GM18907 (cell line): ENCODE measurements around the gene SLC38A11.
"Not testable (repeated sequence)": the region's sequence is repeated elsewhere in the genome, so short reads cannot be mapped to it uniquely, and the experiment has no call there.

Source experiments
- ATAC-seq: cut with Tn5 transposase; IDR thresholded peaks from one replicate; pipeline ENCODE4 v1.9.1; 2021; ENCODE audit warnings: mild to moderate bottlenecking, moderate library complexity; ENCODE audit not compliant: unreplicated experiment

The SLC38A11 gene

GRCh38 chr2:164954954-164955701 lies at the start of gene SLC38A11:
Gene SLC38A11 (minus strand): TSS chr2:164955525. CDS start chr2:164955247, 278 bp downstream.
- ATAC-seq, result no peak

GRCh38 chr2:165003443-165004130 lies 48.3 kb upstream of the SLC38A11 start:
- ATAC-seq, result no peak

- no peak for ATAC-seq
Observed at GRCh38 chr2:165002638-165003037, 47.3 kb upstream of the SLC38A11 start.

GRCh38 chr2:164994664-164995299 lies 39.5 kb upstream of the SLC38A11 start:
- ATAC-seq, result not testable (repeated sequence)

- no peak for ATAC-seq
Observed at GRCh38 chr2:164993287-164994016, 38.1 kb upstream of the SLC38A11 start.

- ATAC-seq, result peak; percentile 78
Observed at GRCh38 chr2:164992818-164993217, 37.5 kb upstream of the SLC38A11 start.

- ATAC-seq, result not testable (repeated sequence)
Observed at GRCh38 chr2:164992093-164992454, 36.7 kb upstream of the SLC38A11 start.

- ATAC-seq, result peak; percentile 84
Observed at GRCh38 chr2:164991361-164992092, 36.2 kb upstream of the SLC38A11 start.

- ATAC-seq, result not testable (repeated sequence)
Observed at GRCh38 chr2:164990953-164991352, 35.6 kb upstream of the SLC38A11 start.

- ATAC-seq, result not testable (repeated sequence)
Observed at GRCh38 chr2:164988805-164989204, 33.5 kb upstream of the SLC38A11 start.

- not testable (repeated sequence) for ATAC-seq
Observed at GRCh38 chr2:164986027-164986426, 30.7 kb upstream of the SLC38A11 start.

GRCh38 chr2:164984428-164984827 lies 29.1 kb upstream of the SLC38A11 start:
- no peak for ATAC-seq

GRCh38 chr2:164981217-164981990 lies 26.1 kb upstream of the SLC38A11 start:
- no peak for ATAC-seq

GRCh38 chr2:164980688-164981087 lies 25.4 kb upstream of the SLC38A11 start:
- ATAC-seq, result not testable (repeated sequence)

- ATAC-seq, result no peak
Observed at GRCh38 chr2:164979113-164979512, 23.8 kb upstream of the SLC38A11 start.

GRCh38 chr2:164976875-164977470 lies 21.6 kb upstream of the SLC38A11 start:
- not testable (repeated sequence) for ATAC-seq

- ATAC-seq, result no peak
Observed at GRCh38 chr2:164976301-164976700, 21.0 kb upstream of the SLC38A11 start.

- ATAC-seq, result no peak
Observed at GRCh38 chr2:164975891-164976290, 20.6 kb upstream of the SLC38A11 start.

- no peak for ATAC-seq
Observed at GRCh38 chr2:164974221-164974620, 18.9 kb upstream of the SLC38A11 start.
